HEK293 (cell line): Measurements from ENCODE around the gene PAXX.
A peak's percentile ranks its signal among the peaks of the same experiment; 100 is the strongest.

Experiments
- GLI4 ChIP-seq: fragments of 450-650 bp; formaldehyde crosslinking; IDR thresholded peaks from 2 replicates; pipeline ENCODE4 v1.5.1; 2016; ENCODE audit warnings: missing biosample characterization, missing genetic modification characterization
- KLF1 ChIP-seq: fragments of 450-650 bp; formaldehyde crosslinking; IDR thresholded peaks from 2 replicates; pipeline ENCODE4 v1.5.1; 2016; ENCODE audit warnings: missing biosample characterization, missing genetic modification characterization
- MYNN ChIP-seq: fragments of 450-650 bp; formaldehyde crosslinking; IDR thresholded peaks from 2 replicates; pipeline ENCODE4 v1.5.1; 2016; ENCODE audit warnings: missing biosample characterization, missing genetic modification characterization, borderline replicate concordance
- YY1 ChIP-seq: fragments of 450-650 bp; formaldehyde crosslinking; IDR thresholded peaks from 2 replicates; pipeline ENCODE4 v1.5.1; 2018; ENCODE audit warnings: missing biosample characterization, missing genetic modification characterization
- ZBTB1 ChIP-seq: fragments of 450-650 bp; formaldehyde crosslinking; IDR thresholded peaks from 2 replicates; pipeline ENCODE4 v1.5.1; 2016; ENCODE audit warnings: missing biosample characterization, missing genetic modification characterization
- ZBTB20 ChIP-seq: fragments of 450-650 bp; formaldehyde crosslinking; IDR thresholded peaks from 2 replicates; pipeline ENCODE4 v1.5.1; 2016; ENCODE audit warnings: missing biosample characterization, missing genetic modification characterization
- ZBTB21 ChIP-seq: fragments of 450-650 bp; formaldehyde crosslinking; IDR thresholded peaks from 2 replicates; pipeline ENCODE4 v1.5.1; 2017; ENCODE audit warnings: missing biosample characterization, missing genetic modification characterization
- ZBTB48 ChIP-seq: fragments of 450-650 bp; formaldehyde crosslinking; IDR thresholded peaks from 2 replicates; pipeline ENCODE4 v1.5.1; 2016; ENCODE audit warnings: missing biosample characterization, missing genetic modification characterization
- ZFP69B ChIP-seq: fragments of 450-650 bp; formaldehyde crosslinking; IDR thresholded peaks from 2 replicates; pipeline ENCODE4 v1.5.1; 2016; ENCODE audit warnings: missing biosample characterization, missing genetic modification characterization
- ZNF184 ChIP-seq: fragments of 450-650 bp; IDR thresholded peaks from 2 replicates; pipeline ENCODE4 v1.5.1; 2018; ENCODE audit warnings: missing biosample characterization, mild to moderate bottlenecking, missing genetic modification characterization
- ZNF239 ChIP-seq: fragments of 450-650 bp; formaldehyde crosslinking; IDR thresholded peaks from 2 replicates; pipeline ENCODE4 v1.5.1; 2016; ENCODE audit warnings: missing biosample characterization, missing genetic modification characterization
- ZNF248 ChIP-seq: fragments of 450-650 bp; formaldehyde crosslinking; IDR thresholded peaks from 2 replicates; pipeline ENCODE4 v1.5.1; 2017; ENCODE audit warnings: missing biosample characterization, missing genetic modification characterization
- ZNF335 ChIP-seq: fragments of 450-650 bp; formaldehyde crosslinking; conservative IDR thresholded peaks from 2 replicates; pipeline ENCODE4 v1.5.1; 2016; ENCODE audit warnings: missing biosample characterization, missing genetic modification characterization
- ZNF366 ChIP-seq: fragments of 450-650 bp; formaldehyde crosslinking; conservative IDR thresholded peaks from 2 replicates; pipeline ENCODE4 v1.5.1; 2016; ENCODE audit warnings: missing biosample characterization, missing genetic modification characterization
- ZNF626 ChIP-seq: fragments of 450-650 bp; sonication (Bioruptor Pico); formaldehyde crosslinking; IDR thresholded peaks from 2 replicates; pipeline ENCODE4 v1.5.1; 2018; ENCODE audit warnings: missing biosample characterization, missing genetic modification characterization, inconsistent platforms
- ZNF654 ChIP-seq: fragments of 450-650 bp; formaldehyde crosslinking; IDR thresholded peaks from 2 replicates; pipeline ENCODE4 v1.5.1; 2016; ENCODE audit warnings: low read depth, missing biosample characterization, missing genetic modification characterization
- ZNF670 ChIP-seq: fragments of 450-650 bp; formaldehyde crosslinking; IDR thresholded peaks from 2 replicates; pipeline ENCODE4 v1.5.1; 2016; ENCODE audit warnings: missing biosample characterization, missing genetic modification characterization, low read depth
- ZNF830 ChIP-seq: fragments of 450-650 bp; IDR thresholded peaks from 2 replicates; pipeline ENCODE4 v1.5.0; 2018; ENCODE audit warnings: missing biosample characterization, missing genetic modification characterization, low read depth, mild to moderate bottlenecking, moderate library complexity
- TF ChIP-seq, protein P1 (sequence below): fragments of 450-650 bp; formaldehyde crosslinking; IDR thresholded peaks from 2 replicates; pipeline ENCODE4 v1.5.1; 2016; ENCODE audit warnings: missing biosample characterization, missing genetic modification characterization
- TF ChIP-seq, protein P2 (sequence below): fragments of 450-650 bp; formaldehyde crosslinking; conservative IDR thresholded peaks from 2 replicates; pipeline ENCODE4 v1.5.1; 2016; ENCODE audit warnings: low read depth, missing biosample characterization, missing genetic modification characterization
- TF ChIP-seq, protein P3 (sequence below): fragments of 450-650 bp; formaldehyde crosslinking; IDR thresholded peaks from 2 replicates; pipeline ENCODE4 v1.5.1; 2016; ENCODE audit warnings: missing biosample characterization, missing genetic modification characterization
- TF ChIP-seq, protein P4 (sequence below): fragments of 450-650 bp; formaldehyde crosslinking; IDR thresholded peaks from 2 replicates; pipeline ENCODE4 v1.5.1; 2017; ENCODE audit warnings: missing biosample characterization, missing genetic modification characterization
- TF ChIP-seq, protein P5 (sequence below): fragments of 450-650 bp; formaldehyde crosslinking; IDR thresholded peaks from 2 replicates; pipeline ENCODE4 v1.5.1; 2016; ENCODE audit warnings: missing biosample characterization, missing genetic modification characterization
- TF ChIP-seq, protein P6 (sequence below): fragments of 450-650 bp; formaldehyde crosslinking; IDR thresholded peaks from 2 replicates; pipeline ENCODE4 v1.5.1; 2016; ENCODE audit warnings: missing biosample characterization, missing genetic modification characterization
- TF ChIP-seq, protein P7 (sequence below): fragments of 450-650 bp; formaldehyde crosslinking; IDR thresholded peaks from 2 replicates; pipeline ENCODE4 v1.5.1; 2016; ENCODE audit warnings: missing biosample characterization, missing genetic modification characterization

The PAXX gene

DNA sequence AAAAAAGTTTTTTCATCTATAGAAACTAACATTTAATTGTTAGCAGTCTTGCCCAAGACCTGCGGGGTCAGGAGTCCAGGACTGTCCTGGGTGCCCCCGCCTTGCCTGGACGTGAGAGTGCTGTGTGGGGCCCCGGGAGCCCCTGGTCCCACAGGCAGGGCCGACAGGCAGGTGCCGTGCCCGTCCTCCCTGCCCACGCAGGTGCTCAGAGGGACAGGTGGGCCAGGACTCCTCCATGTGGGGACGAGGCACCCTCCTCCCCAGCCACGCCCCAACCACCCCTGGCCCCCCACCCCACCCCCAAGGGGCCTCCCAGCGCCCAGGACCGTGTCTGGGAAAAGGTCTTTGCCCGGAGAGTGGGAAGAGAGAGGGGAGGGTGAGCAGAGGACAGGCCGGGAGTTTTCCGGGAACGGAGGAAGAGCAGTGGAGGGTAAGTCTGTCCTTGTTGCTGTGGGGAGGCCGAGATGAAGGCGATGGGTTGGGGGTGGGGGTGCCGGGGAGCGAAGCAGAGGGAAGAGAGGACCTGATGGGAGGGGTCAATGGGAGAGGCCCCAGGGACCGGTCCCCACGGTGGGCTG is 42.9 kb upstream of the PAXX start (continued):
- TF ChIP-seq ZNF654 (tag by site-specific recombination): no peak
- TF ChIP-seq, protein P1, sequence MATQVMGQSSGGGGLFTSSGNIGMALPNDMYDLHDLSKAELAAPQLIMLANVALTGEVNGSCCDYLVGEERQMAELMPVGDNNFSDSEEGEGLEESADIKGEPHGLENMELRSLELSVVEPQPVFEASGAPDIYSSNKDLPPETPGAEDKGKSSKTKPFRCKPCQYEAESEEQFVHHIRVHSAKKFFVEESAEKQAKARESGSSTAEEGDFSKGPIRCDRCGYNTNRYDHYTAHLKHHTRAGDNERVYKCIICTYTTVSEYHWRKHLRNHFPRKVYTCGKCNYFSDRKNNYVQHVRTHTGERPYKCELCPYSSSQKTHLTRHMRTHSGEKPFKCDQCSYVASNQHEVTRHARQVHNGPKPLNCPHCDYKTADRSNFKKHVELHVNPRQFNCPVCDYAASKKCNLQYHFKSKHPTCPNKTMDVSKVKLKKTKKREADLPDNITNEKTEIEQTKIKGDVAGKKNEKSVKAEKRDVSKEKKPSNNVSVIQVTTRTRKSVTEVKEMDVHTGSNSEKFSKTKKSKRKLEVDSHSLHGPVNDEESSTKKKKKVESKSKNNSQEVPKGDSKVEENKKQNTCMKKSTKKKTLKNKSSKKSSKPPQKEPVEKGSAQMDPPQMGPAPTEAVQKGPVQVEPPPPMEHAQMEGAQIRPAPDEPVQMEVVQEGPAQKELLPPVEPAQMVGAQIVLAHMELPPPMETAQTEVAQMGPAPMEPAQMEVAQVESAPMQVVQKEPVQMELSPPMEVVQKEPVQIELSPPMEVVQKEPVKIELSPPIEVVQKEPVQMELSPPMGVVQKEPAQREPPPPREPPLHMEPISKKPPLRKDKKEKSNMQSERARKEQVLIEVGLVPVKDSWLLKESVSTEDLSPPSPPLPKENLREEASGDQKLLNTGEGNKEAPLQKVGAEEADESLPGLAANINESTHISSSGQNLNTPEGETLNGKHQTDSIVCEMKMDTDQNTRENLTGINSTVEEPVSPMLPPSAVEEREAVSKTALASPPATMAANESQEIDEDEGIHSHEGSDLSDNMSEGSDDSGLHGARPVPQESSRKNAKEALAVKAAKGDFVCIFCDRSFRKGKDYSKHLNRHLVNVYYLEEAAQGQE (tag by site-specific recombination): peak; percentile 33; the same call in 1 of the 2 replicates
- peak; percentile 26; the same call in 1 of the 2 replicates for TF ChIP-seq ZBTB21 (tag by site-specific recombination)
- TF ChIP-seq ZBTB48 (tag by site-specific recombination): peak; percentile 30; the same call in 1 of the 2 replicates
- TF ChIP-seq, protein P2, sequence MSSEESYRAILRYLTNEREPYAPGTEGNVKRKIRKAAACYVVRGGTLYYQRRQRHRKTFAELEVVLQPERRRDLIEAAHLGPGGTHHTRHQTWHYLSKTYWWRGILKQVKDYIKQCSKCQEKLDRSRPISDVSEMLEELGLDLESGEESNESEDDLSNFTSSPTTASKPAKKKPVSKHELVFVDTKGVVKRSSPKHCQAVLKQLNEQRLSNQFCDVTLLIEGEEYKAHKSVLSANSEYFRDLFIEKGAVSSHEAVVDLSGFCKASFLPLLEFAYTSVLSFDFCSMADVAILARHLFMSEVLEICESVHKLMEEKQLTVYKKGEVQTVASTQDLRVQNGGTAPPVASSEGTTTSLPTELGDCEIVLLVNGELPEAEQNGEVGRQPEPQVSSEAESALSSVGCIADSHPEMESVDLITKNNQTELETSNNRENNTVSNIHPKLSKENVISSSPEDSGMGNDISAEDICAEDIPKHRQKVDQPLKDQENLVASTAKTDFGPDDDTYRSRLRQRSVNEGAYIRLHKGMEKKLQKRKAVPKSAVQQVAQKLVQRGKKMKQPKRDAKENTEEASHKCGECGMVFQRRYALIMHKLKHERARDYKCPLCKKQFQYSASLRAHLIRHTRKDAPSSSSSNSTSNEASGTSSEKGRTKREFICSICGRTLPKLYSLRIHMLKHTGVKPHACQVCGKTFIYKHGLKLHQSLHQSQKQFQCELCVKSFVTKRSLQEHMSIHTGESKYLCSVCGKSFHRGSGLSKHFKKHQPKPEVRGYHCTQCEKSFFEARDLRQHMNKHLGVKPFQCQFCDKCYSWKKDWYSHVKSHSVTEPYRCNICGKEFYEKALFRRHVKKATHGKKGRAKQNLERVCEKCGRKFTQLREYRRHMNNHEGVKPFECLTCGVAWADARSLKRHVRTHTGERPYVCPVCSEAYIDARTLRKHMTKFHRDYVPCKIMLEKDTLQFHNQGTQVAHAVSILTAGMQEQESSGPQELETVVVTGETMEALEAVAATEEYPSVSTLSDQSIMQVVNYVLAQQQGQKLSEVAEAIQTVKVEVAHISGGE (tag by site-specific recombination): no peak
- TF ChIP-seq ZNF248 (tag by site-specific recombination): no peak
- no peak for TF ChIP-seq ZNF670 (tag by site-specific recombination)
- no peak for TF ChIP-seq ZNF626 (tag by site-specific recombination)
- TF ChIP-seq MYNN (tag by site-specific recombination): no peak
- TF ChIP-seq, protein P3, sequence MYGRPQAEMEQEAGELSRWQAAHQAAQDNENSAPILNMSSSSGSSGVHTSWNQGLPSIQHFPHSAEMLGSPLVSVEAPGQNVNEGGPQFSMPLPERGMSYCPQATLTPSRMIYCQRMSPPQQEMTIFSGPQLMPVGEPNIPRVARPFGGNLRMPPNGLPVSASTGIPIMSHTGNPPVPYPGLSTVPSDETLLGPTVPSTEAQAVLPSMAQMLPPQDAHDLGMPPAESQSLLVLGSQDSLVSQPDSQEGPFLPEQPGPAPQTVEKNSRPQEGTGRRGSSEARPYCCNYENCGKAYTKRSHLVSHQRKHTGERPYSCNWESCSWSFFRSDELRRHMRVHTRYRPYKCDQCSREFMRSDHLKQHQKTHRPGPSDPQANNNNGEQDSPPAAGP: peak; percentile 38; the same call in 1 of the 2 replicates
- TF ChIP-seq, protein P4, sequence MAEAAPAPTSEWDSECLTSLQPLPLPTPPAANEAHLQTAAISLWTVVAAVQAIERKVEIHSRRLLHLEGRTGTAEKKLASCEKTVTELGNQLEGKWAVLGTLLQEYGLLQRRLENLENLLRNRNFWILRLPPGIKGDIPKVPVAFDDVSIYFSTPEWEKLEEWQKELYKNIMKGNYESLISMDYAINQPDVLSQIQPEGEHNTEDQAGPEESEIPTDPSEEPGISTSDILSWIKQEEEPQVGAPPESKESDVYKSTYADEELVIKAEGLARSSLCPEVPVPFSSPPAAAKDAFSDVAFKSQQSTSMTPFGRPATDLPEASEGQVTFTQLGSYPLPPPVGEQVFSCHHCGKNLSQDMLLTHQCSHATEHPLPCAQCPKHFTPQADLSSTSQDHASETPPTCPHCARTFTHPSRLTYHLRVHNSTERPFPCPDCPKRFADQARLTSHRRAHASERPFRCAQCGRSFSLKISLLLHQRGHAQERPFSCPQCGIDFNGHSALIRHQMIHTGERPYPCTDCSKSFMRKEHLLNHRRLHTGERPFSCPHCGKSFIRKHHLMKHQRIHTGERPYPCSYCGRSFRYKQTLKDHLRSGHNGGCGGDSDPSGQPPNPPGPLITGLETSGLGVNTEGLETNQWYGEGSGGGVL (tag by site-specific recombination): peak; percentile 94
- no peak for TF ChIP-seq ZNF239 (tag by site-specific recombination)
- peak; percentile 83 for TF ChIP-seq ZNF335 (tag by site-specific recombination)
- TF ChIP-seq ZBTB20 (tag by site-specific recombination): no peak; the same call in none of the 2 replicates
- no peak for TF ChIP-seq ZBTB1 (tag by site-specific recombination)
- no peak for TF ChIP-seq GLI4 (tag by site-specific recombination)
- TF ChIP-seq, protein P5, sequence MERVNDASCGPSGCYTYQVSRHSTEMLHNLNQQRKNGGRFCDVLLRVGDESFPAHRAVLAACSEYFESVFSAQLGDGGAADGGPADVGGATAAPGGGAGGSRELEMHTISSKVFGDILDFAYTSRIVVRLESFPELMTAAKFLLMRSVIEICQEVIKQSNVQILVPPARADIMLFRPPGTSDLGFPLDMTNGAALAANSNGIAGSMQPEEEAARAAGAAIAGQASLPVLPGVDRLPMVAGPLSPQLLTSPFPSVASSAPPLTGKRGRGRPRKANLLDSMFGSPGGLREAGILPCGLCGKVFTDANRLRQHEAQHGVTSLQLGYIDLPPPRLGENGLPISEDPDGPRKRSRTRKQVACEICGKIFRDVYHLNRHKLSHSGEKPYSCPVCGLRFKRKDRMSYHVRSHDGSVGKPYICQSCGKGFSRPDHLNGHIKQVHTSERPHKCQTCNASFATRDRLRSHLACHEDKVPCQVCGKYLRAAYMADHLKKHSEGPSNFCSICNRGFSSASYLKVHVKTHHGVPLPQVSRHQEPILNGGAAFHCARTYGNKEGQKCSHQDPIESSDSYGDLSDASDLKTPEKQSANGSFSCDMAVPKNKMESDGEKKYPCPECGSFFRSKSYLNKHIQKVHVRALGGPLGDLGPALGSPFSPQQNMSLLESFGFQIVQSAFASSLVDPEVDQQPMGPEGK (tag by site-specific recombination): no peak; the same call in 1 of the 2 replicates
- TF ChIP-seq, protein P6, sequence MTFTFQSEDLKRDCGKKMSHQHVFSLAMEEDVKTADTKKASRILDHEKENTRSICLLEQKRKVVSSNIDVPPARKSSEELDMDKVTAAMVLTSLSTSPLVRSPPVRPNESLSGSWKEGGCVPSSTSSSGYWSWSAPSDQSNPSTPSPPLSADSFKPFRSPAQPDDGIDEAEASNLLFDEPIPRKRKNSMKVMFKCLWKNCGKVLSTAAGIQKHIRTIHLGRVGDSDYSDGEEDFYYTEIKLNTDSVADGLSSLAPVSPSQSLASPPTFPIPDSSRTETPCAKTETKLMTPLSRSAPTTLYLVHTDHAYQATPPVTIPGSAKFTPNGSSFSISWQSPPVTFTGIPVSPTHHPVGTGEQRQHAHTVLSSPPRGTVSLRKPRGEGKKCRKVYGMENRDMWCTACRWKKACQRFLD (tag by site-specific recombination): no peak
- no peak for TF ChIP-seq ZFP69B (tag by site-specific recombination)
- TF ChIP-seq ZNF184 (tag by site-specific recombination): no peak
- TF ChIP-seq ZNF366 (tag by site-specific recombination): peak; percentile 70
- TF ChIP-seq, protein P7, sequence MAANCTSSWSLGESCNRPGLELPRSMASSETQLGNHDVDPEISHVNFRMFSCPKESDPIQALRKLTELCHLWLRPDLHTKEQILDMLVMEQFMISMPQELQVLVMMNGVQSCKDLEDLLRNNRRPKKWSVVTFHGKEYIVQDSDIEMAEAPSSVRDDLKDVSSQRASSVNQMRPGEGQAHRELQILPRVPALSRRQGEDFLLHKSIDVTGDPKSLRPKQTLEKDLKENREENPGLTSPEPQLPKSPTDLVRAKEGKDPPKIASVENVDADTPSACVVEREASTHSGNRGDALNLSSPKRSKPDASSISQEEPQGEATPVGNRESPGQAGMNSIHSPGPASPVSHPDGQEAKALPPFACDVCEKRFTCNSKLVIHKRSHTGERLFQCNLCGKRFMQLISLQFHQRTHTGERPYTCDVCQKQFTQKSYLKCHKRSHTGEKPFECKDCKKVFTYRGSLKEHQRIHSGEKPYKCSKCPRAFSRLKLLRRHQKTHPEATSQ (tag by site-specific recombination): no peak
- no peak for TF ChIP-seq KLF1 (tag by site-specific recombination)
- TF ChIP-seq ZNF830 (tag by site-specific recombination): no peak
- no peak for TF ChIP-seq YY1
